ENCODE data around the gene SLC4A9. TPM values are rescaled to one million over a fixed set of nuclear protein-coding genes. Genes with fewer than 3 reads are reported as not detected.

SLC4A9 gene
- total and polyA plus RNA-seq, 2 donors from 2014 or later = 2.5 to 29.9 TPM

DNA sequence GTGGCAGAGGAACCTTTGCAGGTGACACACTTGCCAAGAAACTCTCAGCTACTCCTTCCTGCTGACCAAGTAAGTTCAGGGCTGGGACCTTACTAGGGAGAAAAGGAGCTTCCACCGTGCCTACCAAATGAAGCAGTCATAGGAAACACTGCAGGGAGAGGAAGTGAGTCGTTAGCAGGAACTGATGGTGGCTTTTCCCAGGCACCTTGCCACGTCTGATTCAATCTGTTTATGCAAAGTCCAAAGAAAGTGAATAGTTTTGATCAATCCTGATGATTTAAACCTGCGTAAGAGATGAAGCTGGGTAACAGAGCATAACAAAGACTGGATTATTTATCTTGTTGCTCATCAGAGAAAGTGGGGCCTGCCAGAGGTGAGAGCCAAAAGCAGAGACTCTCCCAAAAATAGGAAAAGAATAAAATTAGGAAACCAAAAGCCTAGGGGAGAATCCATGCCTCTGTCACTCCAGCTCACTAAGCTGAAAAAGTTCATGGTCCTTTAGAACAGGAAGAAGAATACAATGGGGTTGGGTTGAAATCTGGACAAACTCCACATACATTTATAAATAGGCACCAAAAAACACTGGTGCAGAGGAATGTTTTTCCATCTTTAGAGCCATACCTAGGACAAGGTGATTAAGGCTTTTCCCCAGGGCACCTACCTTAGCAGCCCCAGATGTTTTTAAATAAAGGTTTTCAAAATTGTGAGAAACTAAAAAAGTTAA, 47.8 kb upstream of the SLC4A9 start:
- Histone ChIP-seq H3K27ac (ENCODE audit: low read depth in 2 of 2, low read length in 2 of 2) (peak overlapping the region in 1 of 2 donors; percentile 2), H3K27me3 (ENCODE audit: control insufficient read depth, insufficient read depth, low read length) (no peaks in the 10 kb centered on the region), H3K4me1 (ENCODE audit: control insufficient read depth in 2 of 3, insufficient read depth in 2 of 3, low read depth in 1 of 3, low read length in 3 of 3) (peaks cover 0 to 6% (median 0%) of the 10 kb centered on the region in 3 donors), H3K4me3 (ENCODE audit: low read length in 3 of 3) (no peak overlapping the region), H3K9me3 (ENCODE audit: control insufficient read depth in 2 of 3, insufficient read depth in 1 of 3, low read length in 3 of 3) (no peaks in the 10 kb centered on the region), H3K36me3 (ENCODE audit: control insufficient read depth in 2 of 3, insufficient read depth in 3 of 3, low read length in 3 of 3) (no peaks in the 10 kb centered on the region), H3K9ac (ENCODE audit: low read length in 3 of 3) (no peak overlapping the region)
- intact Hi-C loops (cut with DNase I) = no loop called here
- TF ChIP-seq, protein P1, sequence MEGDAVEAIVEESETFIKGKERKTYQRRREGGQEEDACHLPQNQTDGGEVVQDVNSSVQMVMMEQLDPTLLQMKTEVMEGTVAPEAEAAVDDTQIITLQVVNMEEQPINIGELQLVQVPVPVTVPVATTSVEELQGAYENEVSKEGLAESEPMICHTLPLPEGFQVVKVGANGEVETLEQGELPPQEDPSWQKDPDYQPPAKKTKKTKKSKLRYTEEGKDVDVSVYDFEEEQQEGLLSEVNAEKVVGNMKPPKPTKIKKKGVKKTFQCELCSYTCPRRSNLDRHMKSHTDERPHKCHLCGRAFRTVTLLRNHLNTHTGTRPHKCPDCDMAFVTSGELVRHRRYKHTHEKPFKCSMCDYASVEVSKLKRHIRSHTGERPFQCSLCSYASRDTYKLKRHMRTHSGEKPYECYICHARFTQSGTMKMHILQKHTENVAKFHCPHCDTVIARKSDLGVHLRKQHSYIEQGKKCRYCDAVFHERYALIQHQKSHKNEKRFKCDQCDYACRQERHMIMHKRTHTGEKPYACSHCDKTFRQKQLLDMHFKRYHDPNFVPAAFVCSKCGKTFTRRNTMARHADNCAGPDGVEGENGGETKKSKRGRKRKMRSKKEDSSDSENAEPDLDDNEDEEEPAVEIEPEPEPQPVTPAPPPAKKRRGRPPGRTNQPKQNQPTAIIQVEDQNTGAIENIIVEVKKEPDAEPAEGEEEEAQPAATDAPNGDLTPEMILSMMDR (IDR thresholded peaks at IDR 0.05; ENCODE audit: borderline replicate concordance, extremely low read depth, insufficient read depth) = no peak
- FAIRE-seq = no peak
- peak in 1 of 5 donors; percentile 30 for DNase-seq

DNA sequence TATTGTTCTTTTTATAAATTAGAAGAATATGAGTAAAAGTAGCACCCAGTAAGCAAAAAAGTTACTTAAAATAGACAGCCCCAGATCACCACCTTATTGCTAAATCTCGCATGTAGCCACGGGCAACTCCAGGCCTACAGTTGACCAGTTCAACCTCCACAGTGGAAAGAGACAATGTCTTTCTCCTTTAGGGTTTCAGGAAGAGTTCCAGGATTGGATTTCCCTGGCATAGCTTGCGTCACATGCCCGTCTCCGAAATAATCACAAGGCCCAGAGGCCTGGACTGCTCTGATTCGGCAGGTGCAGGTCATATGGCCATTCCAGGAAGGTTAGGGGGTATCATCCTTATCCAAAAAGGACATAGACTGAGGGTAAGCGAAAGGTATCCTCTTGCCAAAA, 47.2 kb upstream of the SLC4A9 start:
- H3K36me3 ChIP-seq (ENCODE audit: control insufficient read depth in 2 of 3, insufficient read depth in 3 of 3, low read length in 3 of 3) = no peaks in the 10 kb centered on the region
- DNase-seq = no peak
- TF ChIP-seq, protein P1 (IDR thresholded peaks at IDR 0.05; ENCODE audit: borderline replicate concordance, extremely low read depth, insufficient read depth) = no peak
- H3K27me3 ChIP-seq (ENCODE audit: control insufficient read depth, insufficient read depth, low read length) = no peaks in the 10 kb centered on the region
- no peaks in the 10 kb centered on the region for H3K9me3 ChIP-seq (ENCODE audit: control insufficient read depth in 2 of 3, insufficient read depth in 1 of 3, low read length in 3 of 3)
- peaks cover 0 to 6% (median 0%) of the 10 kb centered on the region in 3 donors for H3K4me1 ChIP-seq (ENCODE audit: control insufficient read depth in 2 of 3, insufficient read depth in 2 of 3, low read depth in 1 of 3, low read length in 3 of 3)
- H3K9ac ChIP-seq (ENCODE audit: low read length in 3 of 3) = no peak overlapping the region
- H3K27ac ChIP-seq (ENCODE audit: low read depth in 2 of 2, low read length in 2 of 2) = peak overlapping the region; percentile 26 to 56
- intact Hi-C loops (cut with DNase I) = no loop called here
- FAIRE-seq = no peak
- H3K4me3 ChIP-seq (ENCODE audit: low read length in 3 of 3) = no peak overlapping the region

DNA sequence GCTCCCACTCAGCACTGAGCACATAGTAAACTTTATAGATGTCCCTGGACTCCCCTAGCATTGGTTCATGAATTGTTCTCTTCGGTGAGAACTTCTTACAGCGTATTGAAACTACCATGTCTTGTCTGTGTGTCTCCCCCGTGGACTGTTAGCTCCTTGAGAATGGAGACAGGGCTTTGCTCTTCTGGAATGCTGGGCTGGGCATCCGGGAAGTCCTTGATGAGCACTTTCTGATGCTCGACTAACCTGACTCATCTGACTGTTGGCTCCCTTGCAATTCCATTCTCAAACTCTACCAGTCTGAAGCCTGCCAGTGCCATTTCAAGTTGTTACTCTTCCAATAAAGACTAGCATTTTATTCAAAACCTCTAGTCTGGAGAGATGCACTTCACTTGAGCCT, 42.1 kb upstream of the SLC4A9 start:
- no peak for FAIRE-seq
- Histone ChIP-seq H3K36me3 (ENCODE audit: control insufficient read depth in 2 of 3, insufficient read depth in 3 of 3, low read length in 3 of 3) (no peaks in the 10 kb centered on the region), H3K4me3 (ENCODE audit: low read length in 3 of 3) (no peak overlapping the region), H3K27ac (ENCODE audit: low read depth in 2 of 2, low read length in 2 of 2) (no peak overlapping the region), H3K9ac (ENCODE audit: low read length in 3 of 3) (no peak overlapping the region), H3K9me3 (ENCODE audit: control insufficient read depth in 2 of 3, insufficient read depth in 1 of 3, low read length in 3 of 3) (no peaks in the 10 kb centered on the region), H3K4me1 (ENCODE audit: control insufficient read depth in 2 of 3, insufficient read depth in 2 of 3, low read depth in 1 of 3, low read length in 3 of 3) (peaks cover 0 to 5% (median 0%) of the 10 kb centered on the region in 3 donors), H3K27me3 (ENCODE audit: control insufficient read depth, insufficient read depth, low read length) (no peaks in the 10 kb centered on the region)
- intact Hi-C loops (cut with DNase I) = no loop called here
- TF ChIP-seq, protein P1 (IDR thresholded peaks at IDR 0.05; ENCODE audit: borderline replicate concordance, extremely low read depth, insufficient read depth) = no peak
- no peak for DNase-seq

All from kidney (tissue), 14 donors.